Psoas muscle (tissue), 8 donors: ENCODE data around the gene PHC2. TPM values are rescaled to one million over a fixed set of nuclear protein-coding genes. Genes with fewer than 3 reads are reported as not detected.

Source experiments
- ATAC-seq, 4 donors: fragments of 200-7000 bp; cut with Tn5 transposase; one replicate each; pipeline ENCODE4 v1.9.1; 2020; ENCODE audit warnings: moderate library complexity in 3 of 4, mild to moderate bottlenecking in 2 of 4
- DNase-seq, 2 donors: peaks; one replicate each; pipeline ENCODE4 v3.0.0-alpha.2; 2020
- H3K27ac ChIP-seq: fragments of 200-600 bp; one replicate; pipeline ENCODE4 v1.8.0; 2022
- H3K27me3 ChIP-seq, 3 donors: fragments of 200-600 bp in 1 of 3; one replicate each; pipeline versions ENCODE4 v1.6.1 to v1.8.0; 2013 to 2022; ENCODE audit warnings: low read length in 2 of 3, mild to moderate bottlenecking in 2 of 3, moderate library complexity in 1 of 3; ENCODE audit not compliant: insufficient read depth in 3 of 3
- H3K36me3 ChIP-seq, 2 donors: fragments of 200-600 bp in 1 of 2; one replicate each; pipeline versions ENCODE4 v1.6.1 to v1.8.0; 2013 to 2022; ENCODE audit warnings: low read depth in 1 of 2, mild to moderate bottlenecking in 1 of 2, moderate library complexity in 1 of 2; ENCODE audit not compliant: insufficient read depth in 1 of 2
- H3K4me1 ChIP-seq: fragments of 200-600 bp; one replicate; pipeline ENCODE4 v1.8.0; 2022
- H3K4me3 ChIP-seq: fragments of 200-600 bp; one replicate; pipeline ENCODE4 v1.8.0; 2022; ENCODE audit warnings: mild to moderate bottlenecking
- H3K9me3 ChIP-seq: fragments of 200-600 bp; one replicate; pipeline ENCODE4 v1.8.0; 2022
- WGBS, 3 donors: extraction: QIAGEN DNeasy Blood & Tissue Kit; methylation state at CpG; one replicate each; pipeline versions ENCODE4 v1.1.6 to v1.1.7; 2013; 5-methylcytosine and 5-hydroxymethylcytosine counted together
- intact Hi-C, 2 donors: fragments of 100-400 bp; cut with DNase I; formaldehyde crosslinking; loops; one replicate each; pipeline versions ENCODE4 v1.11.0 to v1.14.2; 2022
- polyA plus RNA-seq, 3 donors: library from polyadenylated mRNA; stranded (reverse); fragments of 200-250 nt; gene quantifications; one replicate each; pipeline ENCODE4 v1.2.3, GENCODE V29; 2013
- total RNA-seq, 4 donors: library from RNA; stranded (reverse); fragmentation: NEBNext Ultra II Directional in 2 of 4; extraction: Animal tissue kit (Norgen Biotek cat#: 25700) in 2 of 4; gene quantifications; one replicate each; pipeline versions ENCODE4 v1.2.1 to v1.2.4, GENCODE V29; 2021 to 2023
- TF ChIP-seq, protein P1 (sequence below): fragments of 200-600 bp; IDR thresholded peaks from one replicate; pipeline ENCODE4 v1.8.0; 2022; ENCODE audit warnings: antibody characterized with exemption
- donor health status: healthy with polysubstance abuse.
- donor health status: DM: no; HTN: no; CAD: no; lungs with moderate emphysema.
- donor health status: Bipolar disorder and iron deficiency.
- donor health status: healthy.
- donor health status: DM: yes; HTN: yes; CAD: no.
- donor health status: DM: no; HTN: no; CAD: no.
- donor health status: DM: no; HTN: no; CAD: no.
- donor health status: DM: yes; HTN: yes; CAD: no.

PHC2 gene
- total and polyA plus RNA-seq, 7 donors = 74.1 to 427 (median 338) TPM

DNA sequence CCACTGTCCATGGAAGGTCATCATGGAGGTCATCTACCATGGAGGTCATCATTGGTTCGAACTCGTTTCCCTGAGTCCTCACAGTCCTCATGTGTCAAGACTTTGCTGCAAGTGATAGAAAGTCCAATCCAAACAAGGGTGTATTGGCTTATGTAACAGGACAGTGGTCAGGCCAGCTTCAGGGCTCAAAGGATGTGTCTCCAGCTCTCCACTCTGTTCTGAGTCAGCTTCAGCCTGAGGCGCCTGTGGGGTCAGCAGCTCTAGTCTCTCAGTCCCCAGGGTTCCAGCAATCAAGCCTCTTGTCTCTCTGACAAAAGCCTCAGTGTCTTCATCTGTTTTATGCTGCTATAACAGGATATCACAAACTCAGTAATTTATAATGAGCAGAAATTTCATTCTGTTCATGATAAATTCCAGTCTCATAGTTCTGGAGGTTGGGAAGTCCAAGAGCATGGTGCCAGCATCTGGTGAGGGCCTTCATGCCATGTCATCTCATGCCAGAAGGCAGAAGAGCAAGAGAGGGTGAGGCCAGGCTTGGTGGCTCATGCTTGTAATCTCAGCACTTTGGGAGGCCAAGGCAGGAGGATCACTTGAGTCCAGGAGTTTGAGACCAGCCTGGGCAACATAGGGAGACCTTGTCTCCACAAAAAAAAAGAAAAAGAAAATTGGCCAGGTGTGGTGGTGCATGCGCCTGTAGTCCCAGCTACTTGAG, 129.5 kb downstream of the PHC2 start:
- intact Hi-C loops = no loop called here
- H3K4me1 ChIP-seq = no peaks in the 10 kb centered on the region
- H3K9me3 ChIP-seq = no peaks in the 10 kb centered on the region
- no peak overlapping the region for H3K4me3 ChIP-seq
- ATAC-seq (no peak), DNase-seq (no peak)
- H3K27me3 ChIP-seq = peaks cover 0 to 3% (median 0%) of the 10 kb centered on the region in 3 donors
- TF ChIP-seq, protein P1, sequence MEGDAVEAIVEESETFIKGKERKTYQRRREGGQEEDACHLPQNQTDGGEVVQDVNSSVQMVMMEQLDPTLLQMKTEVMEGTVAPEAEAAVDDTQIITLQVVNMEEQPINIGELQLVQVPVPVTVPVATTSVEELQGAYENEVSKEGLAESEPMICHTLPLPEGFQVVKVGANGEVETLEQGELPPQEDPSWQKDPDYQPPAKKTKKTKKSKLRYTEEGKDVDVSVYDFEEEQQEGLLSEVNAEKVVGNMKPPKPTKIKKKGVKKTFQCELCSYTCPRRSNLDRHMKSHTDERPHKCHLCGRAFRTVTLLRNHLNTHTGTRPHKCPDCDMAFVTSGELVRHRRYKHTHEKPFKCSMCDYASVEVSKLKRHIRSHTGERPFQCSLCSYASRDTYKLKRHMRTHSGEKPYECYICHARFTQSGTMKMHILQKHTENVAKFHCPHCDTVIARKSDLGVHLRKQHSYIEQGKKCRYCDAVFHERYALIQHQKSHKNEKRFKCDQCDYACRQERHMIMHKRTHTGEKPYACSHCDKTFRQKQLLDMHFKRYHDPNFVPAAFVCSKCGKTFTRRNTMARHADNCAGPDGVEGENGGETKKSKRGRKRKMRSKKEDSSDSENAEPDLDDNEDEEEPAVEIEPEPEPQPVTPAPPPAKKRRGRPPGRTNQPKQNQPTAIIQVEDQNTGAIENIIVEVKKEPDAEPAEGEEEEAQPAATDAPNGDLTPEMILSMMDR = no peak
- H3K36me3 ChIP-seq = peaks cover 0 to 27% of the 10 kb centered on the region in 2 donors
- WGBS, 3 donors = 84 to 92% (median 90%) methylated on average over 4 of the region's 4 CpGs
- peak overlapping the region; percentile 18 for H3K27ac ChIP-seq

DNA sequence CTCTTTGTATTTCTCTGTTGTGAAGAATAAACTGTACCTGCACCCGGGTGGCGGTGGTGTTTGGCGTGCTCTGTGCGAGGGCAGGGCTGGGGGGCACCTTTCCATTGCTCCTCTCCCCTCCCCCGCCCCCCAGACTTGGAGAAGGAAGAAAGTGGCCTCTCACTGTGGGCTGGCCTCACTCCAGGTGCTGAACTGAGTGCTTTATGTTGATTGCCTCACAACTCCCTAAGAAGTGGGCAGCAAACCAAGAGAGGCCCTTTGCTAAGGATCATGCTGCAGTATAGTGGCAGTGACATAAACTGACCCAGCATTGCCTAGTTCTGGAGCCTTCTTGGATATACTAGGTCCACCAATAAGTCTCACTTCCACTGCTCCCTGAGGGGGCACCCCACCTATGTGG, 130.2 kb downstream of the PHC2 start:
- intact Hi-C loops = loop anchor here in 1 of 2 donors (1.0 kb wide), 1 partner anchor 68 kb away; no protein-coding TSS in a partner anchor
- Histone ChIP-seq H3K27ac (peak overlapping the region; percentile 18), H3K36me3 (peaks cover 0 to 33% of the 10 kb centered on the region in 2 donors)

DNA sequence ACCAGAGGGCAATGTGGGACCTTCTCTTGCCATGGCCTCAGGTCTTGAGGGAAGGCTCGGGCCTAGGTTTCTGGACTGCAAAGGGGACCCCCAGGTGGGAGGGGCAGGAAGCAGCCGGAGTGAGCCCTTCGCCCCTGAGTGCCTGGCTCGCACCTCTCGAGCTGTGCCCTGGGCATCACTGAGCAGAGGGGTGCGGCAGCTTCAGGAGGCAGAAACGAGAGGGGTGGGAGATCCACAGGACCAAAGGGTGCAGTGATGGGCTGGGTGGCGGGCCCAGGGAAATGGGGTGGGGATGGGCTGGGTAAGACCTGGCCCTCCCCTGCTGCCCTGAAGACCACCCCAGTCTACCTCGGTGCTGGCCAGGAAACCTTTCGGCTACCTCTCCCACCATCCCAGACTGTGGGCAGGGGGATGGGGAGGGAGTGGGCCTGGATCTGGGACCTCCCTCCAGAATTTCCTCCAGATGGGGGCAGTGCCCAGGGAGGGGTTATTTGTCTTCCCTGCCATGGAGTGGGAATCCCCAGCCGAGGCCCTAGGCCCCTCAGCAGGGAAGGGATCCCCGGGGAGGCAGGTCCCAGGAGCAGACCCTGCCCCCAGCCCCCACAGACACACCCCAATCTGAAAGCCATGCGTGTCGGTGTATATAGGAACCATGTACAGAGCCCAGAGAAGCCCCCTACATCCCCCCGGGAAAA, 131.3 kb downstream of the PHC2 start:
- peak in 1 of 2 donors; percentile 56 for DNase-seq
- intact Hi-C loops = loop anchor here (1.0 to 10.0 kb wide), 5 partner anchors 69 to 313 kb away; no protein-coding TSS in a partner anchor
- no peaks in the 10 kb centered on the region for H3K4me1 ChIP-seq
- peaks cover 0 to 41% of the 10 kb centered on the region in 2 donors for H3K36me3 ChIP-seq
- no peaks in the 10 kb centered on the region for H3K27me3 ChIP-seq
- ATAC-seq = no peak
- H3K9me3 ChIP-seq = no peaks in the 10 kb centered on the region
- 88 to 90% (median 89%) methylated on average over 15 of the region's 15 CpGs for WGBS, 3 donors
- H3K27ac ChIP-seq = no peak overlapping the region
- no peak overlapping the region for H3K4me3 ChIP-seq
- TF ChIP-seq, protein P1 = no peak

More for the DNA sequence above, 130.2 kb downstream of the PHC2 start:
- Histone ChIP-seq H3K4me1 (no peaks in the 10 kb centered on the region), H3K4me3 (no peak overlapping the region), H3K9me3 (no peaks in the 10 kb centered on the region), H3K27me3 (no peaks in the 10 kb centered on the region)
- DNase-seq (peak; percentile 59 to 74), ATAC-seq (peak in 3 of 4 donors; percentile 22 to 54 (median 43))
- TF ChIP-seq, protein P1 = no peak
- 83 to 91% (median 90%) methylated on average over 5 of the region's 5 CpGs for WGBS, 3 donors

DNA sequence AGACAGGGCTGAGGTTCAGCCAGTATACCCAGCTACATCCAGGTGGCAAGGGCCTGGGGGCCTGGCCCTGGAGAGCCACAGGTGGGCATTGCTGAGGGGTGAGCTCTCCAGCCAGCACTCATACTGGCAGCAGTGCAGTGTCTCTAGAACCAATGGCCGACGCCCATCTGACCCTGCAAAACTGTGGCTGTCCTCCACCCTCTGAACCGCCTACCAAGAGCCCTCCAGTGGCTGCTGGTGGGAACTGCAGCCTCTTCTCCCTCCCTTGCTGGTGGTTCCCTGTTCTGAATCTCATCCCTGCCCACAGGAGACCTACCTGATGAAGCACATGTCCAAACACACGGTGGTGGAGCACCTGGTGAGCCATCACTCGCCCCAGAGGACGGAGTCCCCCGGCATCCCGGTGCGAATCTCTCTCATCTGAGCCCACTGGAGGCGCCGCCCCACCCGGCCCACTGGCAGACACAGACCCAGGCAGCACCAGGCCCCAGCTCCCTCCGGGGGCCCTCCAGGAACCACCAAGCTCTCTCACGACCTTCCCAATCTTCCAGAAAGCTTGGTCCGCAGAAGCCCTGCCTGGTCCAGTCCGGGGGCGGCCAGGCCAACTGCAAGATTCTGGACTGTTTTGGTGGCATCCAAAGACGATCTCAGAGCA, 132.1 kb downstream of the PHC2 start:
- intact Hi-C loops = loop anchor here (2.0 to 10.0 kb wide), 4 partner anchors 164 to 314 kb away; no protein-coding TSS in a partner anchor
- TF ChIP-seq, protein P1 = peak; percentile 88
- no peaks in the 10 kb centered on the region for H3K27me3 ChIP-seq
- DNase-seq (peak; percentile 78 to 86), ATAC-seq (peak; percentile 66 to 77 (median 74))
- H3K4me1 ChIP-seq = no peaks in the 10 kb centered on the region
- H3K27ac ChIP-seq = no peak overlapping the region
- no peak overlapping the region for H3K4me3 ChIP-seq
- H3K36me3 ChIP-seq = peaks cover 0 to 50% of the 10 kb centered on the region in 2 donors
- H3K9me3 ChIP-seq = no peaks in the 10 kb centered on the region
- WGBS, 3 donors = 70 to 76% (median 72%) methylated on average over 18 of the region's 18 CpGs
